ENCODE data around the gene ALG8.
"Not testable (repeated sequence)": the region's sequence is repeated elsewhere in the genome, so short reads cannot be mapped to it uniquely, and the experiment has no call there.

The ALG8 gene

DNA sequence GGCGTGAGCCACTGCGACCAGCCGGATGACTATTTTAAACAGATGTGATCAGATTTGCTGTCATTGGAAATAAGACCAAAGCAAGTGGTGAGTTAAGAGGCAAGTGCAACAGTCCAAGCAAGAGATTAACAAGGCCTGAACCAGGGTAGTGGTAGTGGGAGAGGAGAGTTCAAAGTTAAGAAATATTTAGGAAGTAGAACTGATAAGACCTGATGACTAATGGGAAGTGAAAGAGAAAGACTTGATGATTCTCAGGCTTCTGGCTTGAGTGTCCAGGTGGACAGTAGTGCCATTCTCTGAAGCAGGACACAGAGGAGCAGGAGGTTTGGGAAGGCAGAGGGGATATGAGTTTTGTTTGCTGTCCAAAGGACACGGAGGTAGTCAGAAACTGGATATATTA lies 67.0 kb downstream of the ALG8 start:
- no peak for DNase-seq (ENCODE audit: low read depth in 2 of 2, low spot score in 1 of 2)

DNA sequence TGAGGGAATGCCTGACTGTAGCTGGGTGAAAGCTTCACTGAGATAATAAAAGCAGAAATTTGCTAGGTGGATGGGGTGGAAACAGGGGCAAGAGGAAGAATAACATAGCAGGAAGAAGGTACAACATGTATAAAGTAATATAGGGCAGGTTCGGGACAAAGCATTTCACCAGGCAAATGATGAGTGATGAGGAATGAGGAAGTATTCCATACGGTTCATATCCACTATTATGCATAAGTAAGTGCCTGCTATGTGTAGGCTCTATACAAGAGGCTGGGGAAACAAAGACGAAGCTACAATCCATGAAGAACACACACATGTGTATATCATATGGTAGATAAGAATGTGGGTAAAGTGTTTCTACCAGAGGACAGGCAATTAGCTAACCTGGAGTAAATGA lies 67.7 kb downstream of the ALG8 start:
- DNase-seq (ENCODE audit: low read depth in 2 of 2, low spot score in 1 of 2): no peak

DNA sequence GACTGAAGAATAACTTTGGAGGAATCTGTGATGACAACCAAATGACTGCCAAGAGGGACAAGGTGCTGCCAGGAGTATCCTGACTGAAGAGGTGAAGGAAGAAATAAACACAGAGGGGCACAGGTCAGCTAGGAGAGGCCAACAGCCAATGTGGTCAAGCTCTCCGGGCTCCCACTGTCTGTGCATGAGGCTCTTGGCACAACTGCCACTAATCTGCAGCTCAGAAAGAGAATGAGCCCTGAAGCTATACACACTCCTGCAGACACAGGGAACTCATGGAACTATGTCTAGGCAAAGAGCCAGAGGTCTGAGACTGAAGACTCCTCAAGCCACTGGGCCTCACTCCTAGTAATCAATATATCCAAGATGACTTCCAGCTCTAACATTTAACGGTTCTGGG lies 68.8 kb downstream of the ALG8 start:
- no peak for DNase-seq (ENCODE audit: low read depth in 2 of 2, low spot score in 1 of 2)

DNA sequence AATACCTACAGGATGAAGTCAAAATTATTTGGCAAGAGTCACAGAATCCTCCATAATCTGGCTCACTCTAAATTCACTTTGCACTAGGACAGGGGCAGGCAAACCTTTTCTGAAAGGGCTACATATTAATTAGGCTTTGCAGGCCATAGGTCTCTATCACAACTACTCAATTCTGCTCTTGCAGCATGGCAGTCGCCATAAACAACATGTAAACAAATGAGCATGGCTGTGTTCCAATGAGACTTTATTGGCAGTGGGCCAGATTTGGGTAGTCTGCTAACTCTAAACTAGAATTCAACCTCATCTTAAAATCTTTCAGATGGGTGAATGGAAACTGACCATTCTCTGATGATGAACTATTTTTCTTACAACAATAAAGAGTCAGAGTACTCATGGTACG lies 70.0 kb downstream of the ALG8 start:
- no peak for DNase-seq (ENCODE audit: low read depth in 2 of 2, low spot score in 1 of 2)

DNA sequence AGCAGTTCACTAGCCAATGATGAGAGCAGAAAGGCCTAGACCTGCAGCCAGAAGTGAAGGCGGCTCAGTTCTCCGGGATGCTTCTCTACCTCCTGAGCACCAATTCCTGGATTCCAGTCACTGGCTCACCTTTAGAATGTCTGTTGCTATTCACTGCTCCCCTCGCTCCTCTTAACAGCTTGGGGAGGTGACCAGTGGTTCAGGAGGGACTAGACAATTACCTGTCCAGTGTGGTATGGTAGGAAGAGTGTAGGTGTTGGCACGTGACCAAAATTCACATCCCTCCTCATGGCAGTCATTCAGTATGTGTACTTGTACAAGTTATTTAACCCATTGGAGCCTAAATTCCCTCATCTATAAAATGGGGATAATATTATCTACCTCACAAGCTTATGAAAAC lies 71.7 kb downstream of the ALG8 start:
- no peak for DNase-seq (ENCODE audit: low read depth in 2 of 2, low spot score in 1 of 2)

DNA sequence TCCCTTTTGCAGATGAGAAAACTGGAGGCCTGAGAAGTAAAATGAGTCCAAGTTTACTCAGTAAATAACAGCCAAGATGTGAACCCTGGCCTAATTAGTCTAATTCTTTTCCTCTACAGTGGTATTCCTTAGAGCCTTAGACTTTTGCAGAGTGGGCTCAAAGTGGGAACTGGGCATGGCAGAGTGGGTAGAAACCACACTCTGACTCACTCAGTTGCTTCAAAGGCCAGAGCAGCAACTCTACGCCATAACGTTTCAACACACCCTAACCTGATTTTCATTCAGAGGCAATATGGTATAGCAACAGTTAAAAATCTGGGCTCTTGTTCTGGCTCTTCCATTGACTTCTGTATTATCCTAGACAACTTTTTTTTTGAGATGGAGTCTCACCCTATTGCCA lies 73.0 kb downstream of the ALG8 start:
- no peak for DNase-seq (ENCODE audit: low read depth in 2 of 2, low spot score in 1 of 2)

DNA sequence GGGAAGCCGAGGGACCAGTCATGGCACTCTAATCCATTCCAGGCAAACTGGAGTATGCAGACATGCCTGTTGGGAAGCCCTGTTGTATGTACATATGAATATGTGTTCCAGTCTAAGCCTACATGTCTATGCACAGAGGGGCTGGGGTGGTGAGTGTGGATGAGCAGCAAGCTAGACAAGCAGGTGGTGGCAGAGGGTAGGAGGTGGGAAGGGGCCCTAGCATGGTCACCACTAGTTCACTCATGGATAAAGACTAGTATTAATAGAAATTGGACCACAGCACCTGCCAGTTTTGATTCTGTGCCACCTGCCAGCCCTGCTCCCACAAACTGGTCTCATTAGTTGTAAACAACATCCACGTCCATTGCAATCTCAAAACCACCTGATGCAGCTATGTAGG lies 74.2 kb downstream of the ALG8 start:
- no peak for DNase-seq (ENCODE audit: low read depth in 2 of 2, low spot score in 1 of 2)

DNA sequence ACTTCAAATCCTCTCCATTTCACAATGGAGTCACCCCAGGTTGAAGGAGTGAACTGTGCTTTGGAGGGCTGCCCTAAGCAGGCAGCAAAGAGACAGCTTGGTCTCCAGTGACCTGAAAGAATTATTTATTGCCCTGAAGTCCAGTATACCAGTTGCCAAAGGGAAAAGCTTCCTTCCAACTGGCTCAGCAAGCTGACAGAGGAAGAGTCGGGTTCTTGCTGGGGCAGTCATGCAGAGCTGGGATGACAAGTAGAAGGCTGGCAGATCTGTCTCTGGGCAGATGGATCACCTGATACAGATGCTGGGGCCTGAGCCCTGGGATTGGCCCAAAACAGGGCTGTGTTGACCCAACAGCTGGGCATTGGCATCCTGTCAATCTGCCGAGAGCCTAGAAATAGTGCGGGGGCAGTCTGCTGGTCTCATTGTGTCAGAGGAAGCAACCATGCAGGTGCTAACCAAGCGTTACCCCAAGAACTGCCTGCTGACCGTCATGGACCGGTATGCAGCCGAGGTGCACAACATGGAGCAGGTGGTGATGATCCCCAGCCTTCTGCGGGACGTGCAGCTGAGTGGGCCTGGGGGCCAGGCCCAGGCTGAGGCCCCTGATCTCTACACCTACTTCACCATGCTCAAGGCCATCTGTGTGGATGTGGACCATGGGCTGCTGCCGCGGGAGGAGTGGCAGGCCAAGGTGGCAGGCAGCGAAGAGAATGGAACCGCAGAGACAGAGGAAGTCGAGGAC lies 75.8 kb downstream of the ALG8 start, which contains the start of gene THRSP:
TSS of gene THRSP (plus strand) at position 422 of the 742 bp plus-strand sequence. CDS start at position 443, 21 bp downstream.
- no peak for DNase-seq (ENCODE audit: low read depth in 2 of 2, low spot score in 1 of 2)

DNA sequence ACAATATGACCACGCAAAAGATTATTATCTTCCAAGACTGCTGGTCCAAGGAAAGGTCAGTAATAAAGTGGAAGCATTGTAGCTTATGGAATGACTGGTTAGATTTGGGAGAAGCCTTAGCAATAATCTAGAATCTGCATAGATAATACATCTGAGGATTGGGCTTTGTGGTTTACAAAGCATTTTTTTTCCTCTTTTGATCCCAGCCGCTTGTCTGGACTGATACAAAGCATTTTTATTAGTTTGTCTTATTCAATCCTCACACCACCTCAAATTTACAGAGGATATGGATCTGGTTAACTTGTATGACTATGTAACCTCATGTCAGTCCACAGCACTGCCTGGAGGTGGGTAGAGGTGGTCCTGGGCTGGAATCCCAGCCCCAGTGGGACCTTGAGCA lies 76.8 kb downstream of the ALG8 start:
- DNase-seq (ENCODE audit: low read depth in 2 of 2, low spot score in 1 of 2): no peak

DNA sequence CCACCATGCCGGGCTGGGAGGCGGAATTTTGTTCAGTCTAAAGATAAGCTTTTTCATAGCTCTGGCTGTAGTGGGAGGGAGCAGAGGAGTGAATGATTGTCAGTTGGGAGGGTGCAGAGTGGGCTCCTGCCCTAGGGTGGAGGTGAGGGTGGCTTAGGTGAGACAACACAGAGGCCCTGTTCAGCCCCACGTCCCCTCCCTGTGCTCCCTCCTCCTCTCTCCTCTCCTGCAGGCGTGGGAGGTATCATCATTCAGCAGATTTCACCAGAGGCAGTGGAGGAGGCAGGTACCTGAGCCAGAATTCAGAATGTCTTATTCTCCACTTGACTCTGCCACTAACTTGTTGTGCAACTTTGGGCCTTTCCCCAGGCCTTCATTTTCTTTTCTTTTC lies 77.5 kb downstream of the ALG8 start:
- no peak for DNase-seq (ENCODE audit: low read depth in 2 of 2, low spot score in 1 of 2)

DNA sequence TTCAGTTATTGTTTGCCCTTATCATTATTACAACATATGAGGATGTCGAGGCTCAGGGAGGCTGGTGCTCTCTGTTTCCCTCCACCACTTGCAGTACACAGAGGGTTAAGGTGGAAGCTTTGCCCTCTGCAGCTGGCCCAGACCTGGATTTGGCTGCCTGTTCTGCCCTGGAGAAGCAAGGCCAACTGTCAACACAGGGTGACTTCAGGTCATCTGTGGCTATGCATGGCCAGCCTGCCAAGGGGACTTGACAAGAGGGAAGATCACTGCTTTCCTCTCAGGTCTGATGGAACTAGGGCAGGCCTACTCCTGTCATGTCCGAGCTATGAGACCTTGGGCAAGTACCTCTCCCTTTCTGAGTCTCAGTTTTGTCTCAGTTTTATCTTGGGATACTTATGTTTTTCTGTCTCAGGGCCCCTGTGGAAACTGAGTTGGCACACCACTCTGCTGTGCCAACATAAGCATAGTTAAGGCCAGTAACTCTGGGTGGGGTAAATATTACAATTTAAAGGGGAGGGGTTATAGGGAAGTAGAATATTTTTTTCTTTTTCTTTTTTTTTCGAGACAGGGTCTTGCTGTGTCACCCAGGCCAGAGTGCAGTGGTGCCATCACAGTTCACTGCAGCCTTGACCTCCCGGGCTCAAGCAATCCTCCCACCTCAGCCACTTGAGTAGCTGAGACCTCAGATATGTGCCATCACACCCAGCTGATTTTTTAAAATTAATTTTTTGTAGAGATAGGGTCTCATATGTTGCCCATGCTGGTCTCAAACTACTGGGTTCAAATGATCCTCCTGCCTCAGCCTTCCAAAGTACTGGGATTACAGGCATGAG lies 78.1 kb downstream of the ALG8 start:
- DNase-seq (ENCODE audit: low read depth in 2 of 2, low spot score in 1 of 2): no peak

DNA sequence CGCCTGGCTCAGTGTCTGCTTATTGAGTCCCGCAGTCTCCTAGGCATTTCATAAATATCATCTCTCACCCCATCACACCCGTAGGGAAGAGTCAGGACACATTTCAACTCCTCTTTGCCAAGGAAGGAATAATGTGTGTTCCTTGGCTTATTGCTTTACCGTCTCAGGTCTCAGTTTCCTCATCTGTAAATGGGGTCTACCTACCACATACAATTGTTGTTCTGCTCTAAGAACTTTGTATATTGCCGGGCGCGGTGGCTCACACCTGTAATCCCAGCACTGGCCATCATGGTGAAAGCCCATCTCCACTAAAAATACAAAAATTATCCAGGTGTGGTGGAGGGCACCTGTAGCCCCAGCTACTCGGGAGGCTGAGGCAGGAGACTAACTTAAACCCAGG lies 78.9 kb downstream of the ALG8 start:
- DNase-seq (ENCODE audit: low read depth in 2 of 2, low spot score in 1 of 2): no peak

DNA sequence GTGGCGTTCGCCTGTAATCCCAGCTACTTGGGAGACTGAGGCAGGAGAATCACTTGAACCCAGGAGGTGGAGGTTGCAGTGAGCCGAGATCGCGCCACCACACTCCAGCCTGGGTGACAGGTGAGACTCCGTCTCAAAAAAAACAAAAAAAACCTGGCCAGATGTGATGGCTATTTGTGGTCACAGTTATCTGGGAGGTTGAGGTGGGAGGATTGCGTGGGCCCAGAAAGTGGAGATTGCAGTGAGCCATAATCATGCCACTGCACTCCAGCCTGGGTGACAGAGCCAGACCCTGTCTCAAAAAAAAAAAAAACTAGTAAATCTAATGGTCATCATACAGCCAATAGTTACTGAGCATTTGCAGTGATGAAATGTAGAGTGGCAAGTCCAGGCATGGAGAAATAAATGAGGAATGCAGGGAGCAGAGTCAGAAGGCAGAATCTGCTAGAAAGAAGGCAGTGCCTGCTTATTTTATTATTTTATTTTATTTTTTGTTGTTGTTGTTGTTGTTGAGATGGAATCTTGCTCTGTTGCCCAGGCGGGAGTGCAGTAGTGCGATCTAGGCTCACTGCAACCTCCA lies 79.6 kb downstream of the ALG8 start:
- DNase-seq (ENCODE audit: low read depth in 2 of 2, low spot score in 1 of 2): not testable (repeated sequence)

DNA sequence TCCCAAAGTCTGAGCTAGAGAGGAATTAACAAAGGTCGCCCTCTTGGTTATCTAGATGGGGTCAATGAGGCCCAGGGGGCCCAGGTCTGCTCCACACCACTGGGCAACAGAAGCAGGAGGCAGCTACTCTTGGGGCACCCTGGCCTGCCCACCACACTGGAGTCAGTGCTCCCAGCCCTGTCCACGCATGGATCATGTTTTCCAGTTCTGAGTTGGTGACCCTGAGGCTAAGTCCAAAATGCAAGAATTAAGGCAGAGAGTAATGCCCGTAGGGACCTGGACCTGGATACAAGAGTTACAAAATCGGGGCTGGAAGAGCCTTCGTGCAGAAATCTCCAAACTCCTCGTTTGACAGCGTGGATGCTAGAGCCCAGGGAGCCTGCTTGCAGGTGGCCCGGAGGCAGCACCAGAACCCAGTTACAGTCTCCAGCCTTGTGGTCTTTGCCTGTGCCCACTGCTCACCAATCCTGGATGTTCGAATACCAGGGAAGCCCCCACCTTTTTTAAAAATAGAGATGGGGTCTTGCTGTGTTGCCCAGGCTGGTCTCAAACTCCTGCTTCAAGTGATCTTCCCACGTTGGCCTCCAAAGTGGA lies 81.9 kb downstream of the ALG8 start:
- DNase-seq (ENCODE audit: low read depth in 2 of 2, low spot score in 1 of 2): no peak

DNA sequence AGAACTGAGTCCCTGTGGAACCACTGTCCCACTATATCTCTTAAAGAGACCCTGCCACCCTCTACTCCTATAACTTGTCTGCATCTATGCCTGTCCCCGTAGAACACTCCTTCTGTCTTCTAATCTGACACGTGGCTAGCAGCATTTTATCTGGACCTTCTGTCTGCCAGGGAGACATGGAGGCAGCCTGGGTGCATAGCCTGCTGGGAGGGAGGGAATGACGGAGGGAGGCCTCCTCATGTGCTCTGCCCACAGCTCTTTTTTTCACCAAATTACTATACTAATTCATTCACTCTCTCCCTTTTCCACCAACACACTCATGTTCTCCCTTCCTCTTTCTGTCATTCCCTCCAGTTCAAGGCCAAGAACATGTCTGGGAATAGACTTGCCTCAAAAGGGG lies 83.3 kb downstream of the ALG8 start:
- DNase-seq (ENCODE audit: low read depth in 2 of 2, low spot score in 1 of 2): no peak

DNA sequence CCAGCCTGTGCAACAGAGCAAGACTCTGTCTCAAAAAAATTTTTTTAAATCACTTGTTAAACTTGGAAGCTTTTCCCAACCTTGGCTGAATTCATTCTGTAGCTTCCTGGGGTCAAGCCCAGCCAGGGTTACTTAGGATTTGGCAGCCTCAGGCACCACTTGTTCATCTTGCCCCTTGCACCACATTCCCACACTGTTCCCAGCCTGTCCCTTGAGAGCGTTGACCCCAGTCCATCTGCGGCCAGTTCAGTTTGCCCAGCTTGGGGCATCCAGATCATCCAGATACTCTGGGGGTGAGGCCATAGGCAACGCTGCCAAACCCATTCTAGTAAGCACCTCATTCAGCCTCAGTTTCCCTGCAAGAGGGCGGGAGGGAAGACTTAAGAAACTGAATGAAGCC lies 84.5 kb downstream of the ALG8 start:
- no peak for DNase-seq (ENCODE audit: low read depth in 2 of 2, low spot score in 1 of 2)

DNA sequence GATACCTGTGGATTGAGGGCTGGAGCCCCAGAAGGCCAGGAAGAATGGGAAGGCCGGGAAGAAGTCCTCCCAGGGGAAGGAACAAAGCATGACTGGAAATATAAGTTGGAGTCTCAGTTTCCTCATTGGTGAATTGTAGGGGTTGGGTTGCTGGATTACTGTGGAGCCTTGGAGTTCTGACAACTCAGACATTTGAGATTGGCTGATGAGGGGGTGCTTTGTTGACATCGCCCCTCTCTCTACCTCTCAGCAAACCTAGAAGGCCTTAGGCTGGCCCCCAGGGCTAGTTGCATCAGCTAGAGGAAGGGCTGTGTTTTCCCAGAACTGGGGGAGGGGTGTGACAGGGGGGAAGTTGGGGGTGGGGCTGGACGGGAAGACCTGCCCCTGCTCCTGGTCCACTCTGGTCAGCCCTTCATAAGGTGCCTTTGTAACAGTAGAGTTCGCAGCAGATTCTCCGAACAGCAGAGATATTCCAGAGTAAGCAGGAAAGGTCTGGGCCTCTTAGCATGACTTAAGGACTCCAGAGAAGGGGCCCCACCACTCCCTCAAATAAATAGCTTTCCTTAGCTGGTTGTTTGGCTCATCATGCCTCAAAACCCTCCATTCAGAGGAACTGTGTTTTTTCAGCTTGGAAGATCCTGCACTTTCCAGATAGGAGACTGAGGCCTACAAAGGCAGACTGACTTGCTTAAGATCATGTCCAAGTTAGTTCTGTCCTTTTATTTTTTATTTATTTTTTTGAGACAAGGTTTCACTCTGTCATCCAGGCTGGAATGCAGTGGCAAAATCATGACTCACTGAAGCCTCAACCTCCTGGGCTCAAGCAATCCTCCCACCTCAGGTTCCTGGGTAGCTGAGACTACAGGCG lies 88.2 kb downstream of the ALG8 start:
- DNase-seq (ENCODE audit: low read depth in 2 of 2, low spot score in 1 of 2): no peak

Measured in stimulated activated CD8-positive, alpha-beta memory T cell treated with anti-CD3 and anti-CD28 coated beads, Interleukin-4, amount 100 ng/mL, for 1 hour (primary cell).